A549 treated with CpdA at 1 μM for 4 hours (cell line): ENCODE measurements around the gene COA6. TPM values are rescaled to one million over a fixed set of nuclear protein-coding genes. Genes with fewer than 3 reads are reported as not detected.

Experiments
- total RNA-seq: library from RNA; stranded (reverse); fragments of 200-300 nt; extraction: Qiagen RNA extraction; gene quantifications from 5 replicates; pipeline ENCODE4 v1.2.3, GENCODE V29; 2022; ENCODE audit warnings: low read depth

Gene COA6, protein sequence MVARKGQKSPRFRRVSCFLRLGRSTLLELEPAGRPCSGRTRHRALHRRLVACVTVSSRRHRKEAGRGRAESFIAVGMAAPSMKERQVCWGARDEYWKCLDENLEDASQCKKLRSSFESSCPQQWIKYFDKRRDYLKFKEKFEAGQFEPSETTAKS
- total RNA-seq, result 86.9 to 106 TPM (median 92.5 TPM) in 5 replicates

DNA sequence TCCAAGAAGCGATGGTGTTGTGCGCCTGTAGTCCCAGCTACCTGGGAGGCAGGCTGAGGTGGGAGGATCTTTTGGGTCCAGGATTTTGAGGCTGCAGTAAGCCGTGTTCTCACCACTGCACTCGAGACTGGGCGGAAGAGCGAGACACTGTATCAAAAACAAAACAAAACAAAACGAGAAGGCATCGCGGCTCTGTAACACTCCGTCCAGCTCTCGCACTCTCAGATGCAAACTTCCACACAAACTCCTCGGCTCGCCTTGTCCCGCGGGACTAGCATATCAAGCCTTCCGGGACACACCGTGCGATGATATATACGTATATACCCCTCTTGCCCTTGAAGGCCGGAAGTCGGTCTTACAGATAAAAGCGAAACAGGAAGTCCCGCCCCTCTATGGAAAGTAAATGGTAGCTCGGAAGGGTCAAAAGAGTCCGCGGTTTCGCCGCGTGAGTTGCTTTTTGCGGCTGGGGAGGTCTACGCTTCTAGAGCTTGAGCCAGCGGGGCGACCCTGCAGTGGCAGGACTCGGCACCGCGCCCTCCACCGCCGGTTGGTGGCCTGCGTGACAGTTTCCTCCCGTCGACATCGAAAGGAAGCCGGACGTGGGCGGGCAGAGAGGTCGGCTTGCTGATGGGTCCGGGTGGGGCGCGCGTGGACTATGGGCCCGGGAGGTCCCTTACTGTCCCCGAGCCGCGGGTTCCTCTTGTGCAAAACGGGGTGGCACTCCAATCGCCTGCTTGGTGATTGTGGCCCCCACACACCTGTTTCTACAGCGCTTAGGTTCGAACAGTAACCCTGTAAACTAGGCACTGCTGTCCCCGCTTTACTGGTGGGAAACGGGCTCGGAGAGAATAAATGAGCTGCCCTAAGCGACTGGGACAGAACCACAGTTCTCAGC, at the start of gene COA6:
TSS of gene COA6 (plus strand) at position 393 of the 895 bp plus-strand sequence. CDS start at position 404, 11 bp downstream.

Other genes starting within 250 kb of the COA6 start
- gene TARBP1, start 105.7 kb downstream of the COA6 start, total RNA-seq, result 13.7 to 15.7 TPM (median 14.9 TPM) in 5 replicates
- 89.6 to 131 TPM (median 125 TPM) in 5 replicates for gene IRF2BP2, start 236.7 kb downstream of the COA6 start, total RNA-seq